ENCODE measurements around the gene ILK.

Gene ILK

GRCh38 chr11:6572215-6572614, 31.4 kb upstream of the ILK start:
- DNase-seq: peak in 3 of 58 donors; percentile 33 to 53 (median 52)

DNA sequence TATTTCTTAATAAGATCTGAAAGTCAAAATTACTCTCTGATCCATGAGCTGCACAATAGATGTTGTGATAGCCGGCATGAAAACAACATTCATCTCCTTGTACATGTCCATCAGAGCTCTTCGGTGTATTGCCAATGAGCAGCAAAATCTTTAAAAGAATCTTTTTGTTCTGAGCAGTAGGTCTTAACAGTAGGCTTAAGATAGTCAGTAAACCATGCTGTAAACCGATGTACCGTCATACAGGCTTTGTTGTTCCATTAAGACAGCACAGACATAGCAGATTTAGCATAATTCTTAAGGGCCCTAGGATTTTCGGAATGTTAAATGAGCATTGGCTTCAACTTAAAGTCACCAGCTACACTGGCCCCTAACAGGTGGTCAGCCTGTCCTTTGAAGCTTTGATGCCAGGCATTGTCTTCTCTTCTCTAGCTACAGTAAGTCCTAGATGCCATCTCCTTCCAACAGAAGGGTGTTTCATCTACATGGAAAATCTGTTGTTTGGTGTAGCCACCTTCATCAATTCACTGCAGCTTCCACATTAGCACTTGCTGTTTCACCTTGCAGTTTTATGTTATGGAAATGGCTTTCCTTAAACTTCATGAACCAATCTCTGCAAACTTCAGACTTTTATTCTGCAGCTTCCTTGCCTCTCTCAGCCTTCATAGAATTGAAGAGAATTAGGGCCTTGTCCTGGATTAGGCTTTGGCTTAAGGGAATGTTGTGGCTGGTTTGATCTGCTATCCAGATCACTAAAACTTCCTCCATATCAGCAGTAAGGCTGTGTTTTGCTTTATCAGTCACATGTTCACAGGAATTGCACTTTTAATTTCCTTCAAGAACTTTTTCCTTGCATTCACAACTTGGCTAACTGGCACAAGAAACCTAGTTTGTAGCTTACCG, 28.5 kb upstream of the ILK start:
- DNase-seq: no peak

DNA sequence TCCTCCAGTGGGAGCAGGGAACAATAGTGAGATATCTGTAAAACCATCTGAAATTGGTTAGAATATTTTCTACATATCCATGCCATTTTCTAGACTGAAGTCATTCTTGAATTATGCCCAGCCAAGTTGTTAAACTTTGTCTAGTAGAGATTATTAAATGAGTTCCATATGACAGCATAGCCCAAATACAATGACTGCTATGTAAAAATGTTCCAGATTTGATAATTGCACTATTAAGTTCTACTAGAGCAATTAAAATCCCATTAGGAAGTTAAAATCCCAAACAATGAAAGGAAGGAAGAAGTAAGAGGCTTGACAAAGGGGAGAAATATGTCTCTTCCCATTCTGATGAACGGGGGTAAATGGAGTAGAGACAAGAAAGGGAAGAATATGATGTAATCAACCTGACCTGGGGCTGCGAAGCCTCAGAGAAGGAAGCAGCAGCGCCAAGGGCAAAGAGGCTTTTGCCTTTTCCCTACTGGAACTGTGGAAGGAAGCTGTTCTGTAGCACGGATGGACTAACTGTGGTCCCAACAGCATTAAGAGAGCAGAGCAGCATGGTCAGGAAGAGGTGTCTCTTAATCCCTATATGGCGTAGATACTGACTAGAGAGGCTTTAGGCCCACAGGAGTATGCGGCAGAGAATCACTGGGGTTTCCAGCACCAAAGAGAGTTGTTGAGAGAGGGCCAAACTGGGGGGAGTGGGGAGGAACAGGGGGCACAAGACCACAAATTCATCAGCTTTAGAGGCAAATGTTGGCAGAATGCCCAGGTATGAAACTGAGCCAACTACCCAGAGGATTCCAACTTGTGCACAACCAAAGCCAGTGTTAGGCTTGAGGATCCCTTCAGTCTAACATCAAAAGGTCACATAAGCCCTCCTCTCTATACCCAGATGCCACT, 26.9 kb upstream of the ILK start:
- DNase-seq: peak in 51 of 58 donors; percentile 49 to 93 (median 80)

GRCh38 chr11:6578134-6578533, 25.4 kb upstream of the ILK start:
- no peak for DNase-seq

- peak in 8 of 58 donors; percentile 18 to 65 (median 30) for DNase-seq
These were observed 23.9 kb upstream of the ILK start for GRCh38 chr11:6579681-6580080.

DNA sequence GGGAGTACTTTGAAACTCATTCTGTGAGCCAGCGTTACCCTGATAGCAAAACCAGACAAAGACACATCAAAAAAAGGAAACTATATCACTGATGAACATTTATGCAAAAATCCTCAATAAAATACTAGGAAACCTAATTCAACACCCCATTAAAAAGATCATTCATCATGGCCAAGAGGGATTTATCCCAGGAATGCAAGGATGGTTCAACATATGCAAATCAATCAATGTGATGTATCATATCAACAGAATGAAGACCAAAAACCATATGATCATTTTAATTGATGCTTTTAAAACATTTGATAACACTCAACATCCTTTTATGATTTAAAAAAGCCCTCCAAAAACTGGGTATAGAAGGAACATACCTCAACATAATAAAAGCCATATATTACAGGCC, 20.0 kb upstream of the ILK start:
- no peak for DNase-seq

DNA sequence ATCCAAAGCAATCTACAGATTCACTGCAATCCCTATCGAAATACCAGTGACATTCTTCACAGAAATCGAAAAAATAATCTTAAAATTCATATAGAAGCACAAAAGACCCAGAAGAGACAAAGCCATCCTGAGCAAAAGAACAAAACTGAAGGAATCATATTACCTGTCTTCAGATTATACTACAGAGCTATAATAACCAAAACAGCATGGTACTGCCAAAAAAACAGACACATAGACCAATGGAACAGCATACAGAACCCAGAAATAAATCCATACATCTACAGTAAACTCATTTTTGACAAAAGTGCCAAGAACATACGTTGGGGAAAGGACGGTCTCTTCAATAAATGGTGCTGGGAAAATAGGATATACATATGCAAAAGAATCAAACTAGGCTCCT, 19.0 kb upstream of the ILK start:
- no peak for DNase-seq

- DNase-seq: peak in 17 of 58 donors; percentile 11 to 79 (median 44)
These were observed 16.9 kb upstream of the ILK start for GRCh38 chr11:6586434-6587359.

- peak in 38 of 58 donors; percentile 29 to 80 (median 50) for DNase-seq
These were observed 16.1 kb upstream of the ILK start for GRCh38 chr11:6587360-6587953.

DNA sequence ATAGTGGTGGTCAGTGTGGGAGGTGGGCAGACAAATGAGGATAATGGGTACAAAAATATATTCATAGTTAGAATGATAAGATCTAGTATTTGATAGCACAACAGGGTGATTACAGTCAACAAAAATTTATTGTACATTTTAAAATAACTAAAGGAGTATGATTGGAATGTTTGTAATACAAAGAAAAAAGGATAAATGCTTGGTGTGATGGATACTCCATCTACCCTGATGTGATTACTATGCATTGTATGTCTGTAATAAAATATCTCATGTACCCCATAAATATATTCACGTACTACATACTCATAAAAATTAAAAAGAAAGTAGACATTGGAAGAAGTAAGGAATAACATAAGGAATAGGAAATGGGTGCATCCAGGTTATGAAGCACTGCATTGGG, 15.6 kb upstream of the ILK start:
- no peak for DNase-seq

GRCh38 chr11:6594142-6594768, 9.3 kb upstream of the ILK start:
- no peak for DNase-seq

DNA sequence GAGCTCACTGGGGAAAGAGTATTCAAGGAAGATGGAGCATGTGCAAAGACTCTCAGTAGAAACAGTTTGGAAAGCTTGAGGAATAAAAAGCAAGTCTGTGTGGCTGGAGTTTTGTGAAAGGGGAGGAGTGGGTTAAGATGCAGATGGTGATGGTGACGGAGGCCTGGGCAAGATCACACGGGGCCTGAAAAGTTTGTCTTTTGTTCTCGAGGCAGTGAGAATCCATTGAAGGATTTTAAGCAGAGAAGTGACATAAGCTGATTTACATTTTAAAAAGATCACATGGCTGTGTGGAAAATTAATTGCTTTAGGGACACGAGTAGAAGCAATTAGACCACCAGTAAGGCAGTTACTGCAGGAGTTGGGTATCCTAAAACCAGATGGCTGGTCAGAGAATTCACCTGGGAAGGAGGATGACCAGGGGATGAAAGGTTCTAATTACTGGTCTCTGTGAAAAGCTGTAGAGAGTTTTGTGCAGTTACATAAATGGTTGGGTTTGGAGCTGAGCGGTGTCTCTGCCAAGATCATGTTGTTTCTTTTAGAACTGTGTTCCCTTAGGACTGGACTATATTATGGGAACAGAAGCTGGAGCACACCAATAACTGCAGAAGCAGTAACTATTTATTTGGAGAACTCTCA, 7.2 kb upstream of the ILK start:
- DNase-seq: peak in 22 of 58 donors; percentile 22 to 81 (median 47)

DNA sequence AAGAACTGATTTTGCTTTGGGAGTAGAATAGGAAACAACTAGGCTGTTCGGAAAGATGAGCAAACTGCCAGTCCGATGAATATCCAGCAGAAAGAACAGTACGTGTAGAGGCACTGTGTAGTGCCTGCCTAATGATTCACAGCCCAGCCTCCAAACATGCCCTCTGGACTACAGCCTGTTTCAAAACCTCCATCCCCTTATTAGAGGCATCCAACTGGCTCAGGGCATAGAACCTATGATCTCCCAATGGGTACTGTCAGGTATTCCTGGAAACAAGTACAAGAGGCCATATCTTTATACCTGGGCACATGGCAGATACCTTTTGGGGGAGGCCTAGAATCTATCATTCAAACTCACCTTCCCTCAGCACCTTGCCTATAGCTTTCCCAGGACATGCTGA, 5.0 kb upstream of the ILK start:
- DNase-seq: no peak

DNA sequence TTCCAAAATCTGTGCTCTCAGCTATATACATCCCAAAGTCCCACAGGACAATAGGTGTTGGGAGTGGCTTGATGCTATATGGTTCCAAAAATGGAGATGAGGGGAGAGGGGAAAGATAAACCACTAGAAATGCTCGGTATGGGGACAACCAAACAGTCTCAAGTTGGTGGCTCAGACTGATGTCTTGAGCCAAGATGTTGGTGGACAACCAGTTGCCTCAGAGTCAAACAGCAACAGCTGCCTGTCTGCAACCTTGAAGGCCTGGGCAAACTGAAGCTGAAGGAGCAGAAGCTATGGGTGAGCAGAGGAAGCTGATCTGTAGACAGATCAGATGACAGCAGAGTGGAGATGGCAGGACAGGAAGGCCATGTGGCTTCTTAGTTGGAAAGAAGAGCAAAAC, 4.1 kb upstream of the ILK start:
- DNase-seq: no peak

GRCh38 chr11:6599881-6600390, 3.6 kb upstream of the ILK start:
- DNase-seq: no peak

DNA sequence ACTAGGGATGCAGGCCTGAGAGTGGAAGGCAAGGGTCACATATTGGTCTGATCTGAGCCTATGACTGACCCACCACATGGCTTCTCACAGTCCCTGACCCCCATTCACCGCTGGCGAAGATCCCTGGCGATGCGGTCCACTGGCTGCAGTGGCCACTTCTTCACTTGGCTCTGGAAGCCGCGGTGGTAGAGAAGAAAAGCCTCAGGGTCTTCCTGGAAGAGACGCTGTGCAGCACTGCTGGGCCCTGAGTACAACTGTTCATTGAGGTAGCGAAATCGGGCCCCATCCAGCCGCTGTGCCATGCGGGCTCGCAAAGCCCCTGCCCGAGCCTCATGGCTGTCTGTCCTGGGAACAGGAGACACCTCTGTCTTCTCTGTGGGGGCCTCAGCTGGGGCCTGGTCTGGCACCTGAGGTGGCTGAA, 2.5 kb upstream of the ILK start:
- no peak for DNase-seq

DNA sequence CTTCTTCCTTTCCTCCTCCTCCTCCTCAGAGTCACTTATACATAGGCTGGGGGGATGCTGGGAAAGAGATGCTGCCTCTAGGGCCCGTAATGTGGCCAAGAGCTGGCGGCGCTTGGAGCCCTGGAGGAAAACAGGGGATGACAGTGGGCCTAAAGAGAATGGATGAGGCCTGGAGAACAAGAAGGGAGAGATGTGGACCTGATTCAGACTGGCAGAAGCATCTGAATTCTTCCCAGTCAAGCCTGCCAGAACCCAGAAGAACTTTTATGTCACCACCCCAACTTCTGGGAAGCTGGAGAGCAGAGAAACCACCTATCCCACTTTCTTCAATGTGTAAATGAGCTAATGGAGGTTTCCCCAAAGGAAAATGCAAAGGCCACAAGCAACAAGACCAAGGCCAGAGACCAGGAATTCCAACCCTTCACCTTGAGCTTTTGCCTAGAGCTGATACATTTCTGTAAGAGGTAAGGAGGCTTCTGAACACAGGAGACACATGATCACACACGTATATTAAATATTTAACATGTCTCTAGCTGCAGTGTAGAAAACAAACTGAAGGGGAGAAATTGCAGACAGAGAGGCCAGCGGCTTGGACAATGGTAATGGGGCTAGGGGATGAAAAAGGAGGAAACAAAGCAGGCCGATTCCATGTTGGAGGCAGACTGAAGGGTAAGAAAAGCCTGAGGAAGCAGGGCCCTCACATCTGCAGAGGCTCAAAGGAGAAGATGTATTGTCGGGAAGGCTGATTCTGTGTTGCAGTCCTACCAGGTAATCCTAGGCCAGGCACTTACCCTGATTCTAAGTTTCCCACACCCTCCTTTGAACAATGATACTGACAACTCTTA, 1.3 kb upstream of the ILK start:
- DNase-seq: no peak

DNA sequence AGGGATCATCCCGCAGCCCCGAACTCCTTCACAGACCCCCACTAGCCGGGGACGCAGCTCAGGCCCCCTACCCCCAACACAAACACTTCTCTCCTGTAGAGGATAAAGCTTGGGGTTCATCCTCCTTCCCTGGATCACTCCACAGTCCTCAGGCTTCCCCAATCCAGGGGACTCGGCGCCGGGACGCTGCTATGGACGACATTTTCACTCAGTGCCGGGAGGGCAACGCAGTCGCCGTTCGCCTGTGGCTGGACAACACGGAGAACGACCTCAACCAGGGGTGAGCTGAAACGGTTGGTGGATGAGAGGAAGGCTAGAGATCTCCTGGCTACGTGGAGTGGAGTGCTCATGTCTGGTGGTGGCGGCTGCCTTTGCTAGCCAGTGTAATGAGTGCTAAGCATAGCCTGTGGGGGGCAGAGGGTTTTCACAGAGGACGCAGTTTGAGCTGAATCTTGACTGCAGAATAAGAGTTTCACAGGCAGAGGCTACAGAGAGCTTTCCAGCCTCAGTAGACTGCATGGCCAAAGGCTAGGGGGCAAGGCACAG, 580 bp downstream of the ILK start:
- DNase-seq: peak in 46 of 58 donors; percentile 26 to 71 (median 52)

All from anterior cingulate cortex (tissue), 58 donors.